Endothelial cell of umbilical vein (primary cell): ENCODE measurements around the gene EDAR. TPM values are rescaled to one million over a fixed set of nuclear protein-coding genes. Genes with fewer than 3 reads are reported as not detected.

Experiments used
- BruUV-seq: library from RNA; stranded (reverse); fragments of 400-500 nt; replicated peaks from 2 replicates; lab custom pipeline; 2021; lab: Mats Ljungman, UMichigan
- CTCF ChIA-PET: fragments of 300-600, 350-600 bp; sonication (Branson Sonifier 250); formaldehyde crosslinking; loops from one replicate; lab custom pipeline; 2021; ENCODE audit warnings: antibody characterized with exemption, inconsistent platforms; lab: Charles Lee
- POLR2A ChIA-PET: fragments of 300-600, 350-600 bp; sonication (Branson Sonifier 250); formaldehyde crosslinking; loops from one replicate; lab custom pipeline; 2021; ENCODE audit warnings: antibody characterized with exemption, inconsistent platforms; lab: Charles Lee
- DNase-seq: peaks from one replicate; pipeline ENCODE4 v3.0.0-alpha.2; 2011; ENCODE audit warnings: low read depth, low spot score
- FAIRE-seq: peaks from 2 replicates; lab custom pipeline; 2011; peaks lifted over from hg19 to GRCh38; lab: Jason Lieb, UNC
- H2AFZ ChIP-seq: 2 replicates; pipeline ENCODE4 v1.6.0; 2012; ENCODE audit warnings: low read depth, low read length, control low read depth, inconsistent platforms
- H3K27ac ChIP-seq: 2 replicates; pipeline ENCODE4 v1.5.1; 2011; ENCODE audit warnings: low read depth, mild to moderate bottlenecking, control low read depth, low read length, moderate library complexity; ENCODE audit not compliant: insufficient read depth
- H3K27me3 ChIP-seq, 2 experiments: 2 replicates each; pipeline versions ENCODE4 v1.6.0 to v1.6.1; 2011; ENCODE audit warnings: low read length in 2 of 2, mixed read lengths in 1 of 2; ENCODE audit not compliant: control insufficient read depth in 2 of 2, insufficient read depth in 2 of 2
- H3K36me3 ChIP-seq, 2 experiments: 2 replicates in 1 of 2; 3 replicates in 1 of 2; pipeline ENCODE4 v1.5.1; 2011; ENCODE audit warnings: low read length in 2 of 2, mild to moderate bottlenecking in 1 of 2, moderate library complexity in 1 of 2; ENCODE audit not compliant: control insufficient read depth in 2 of 2, insufficient read depth in 2 of 2; ENCODE audit errors: extremely low read depth in 1 of 2
- H3K4me1 ChIP-seq: 3 replicates; pipeline ENCODE4 v1.5.1; 2011; ENCODE audit warnings: mild to moderate bottlenecking, low read length; ENCODE audit not compliant: control insufficient read depth, insufficient read depth; ENCODE audit errors: extremely low read depth
- H3K4me2 ChIP-seq: 2 replicates; pipeline ENCODE4 v1.6.1; 2011; ENCODE audit warnings: low read length, control low read depth, mixed read lengths; ENCODE audit not compliant: insufficient read depth
- H3K4me3 ChIP-seq, 3 experiments: fragments of 200-600 bp in 1 of 3; sonication (generic), shearing (Covaris generic) in 1 of 3; replicated peaks in 1 of 3; 2 replicates each; pipeline ENCODE4 v1.5.1; 2011 to 2016; ENCODE audit warnings: control low read depth in 3 of 3, low read length in 3 of 3, mild to moderate bottlenecking in 2 of 3, inconsistent platforms in 1 of 3, low read depth in 1 of 3, moderate library complexity in 1 of 3; ENCODE audit not compliant: insufficient read depth in 1 of 3
- H3K79me2 ChIP-seq: 2 replicates; pipeline ENCODE4 v1.6.0; 2012; ENCODE audit warnings: low read length, inconsistent platforms; ENCODE audit not compliant: control insufficient read depth, insufficient read depth
- H3K9ac ChIP-seq: replicated peaks from 2 replicates; pipeline ENCODE3; 2011; ENCODE audit warnings: low read length, control low read depth; ENCODE audit not compliant: insufficient read depth; ENCODE audit errors: extremely low read depth
- H3K9me1 ChIP-seq: replicated peaks from 3 replicates; pipeline ENCODE4 v1.6.0; 2011; ENCODE audit warnings: mild to moderate bottlenecking, low read length; ENCODE audit not compliant: control insufficient read depth, insufficient read depth; ENCODE audit errors: extremely low read depth
- H3K9me3 ChIP-seq: replicated peaks from 2 replicates; pipeline ENCODE4 v1.5.1; 2012; ENCODE audit warnings: low read length, inconsistent platforms; ENCODE audit not compliant: control insufficient read depth, insufficient read depth
- H4K20me1 ChIP-seq: replicated peaks from 2 replicates; pipeline ENCODE3; 2011; ENCODE audit warnings: mild to moderate bottlenecking, low read length; ENCODE audit not compliant: control insufficient read depth, insufficient read depth; ENCODE audit errors: extremely low read depth
- EZH2 ChIP-seq: IDR thresholded peaks from 2 replicates; pipeline ENCODE4 v1.6.1; 2012; ENCODE audit warnings: borderline replicate concordance, low read depth, mild to moderate bottlenecking, moderate library complexity, low read length, inconsistent platforms; ENCODE audit not compliant: severe bottlenecking
- FOS ChIP-seq: IDR thresholded peaks from 2 replicates; pipeline ENCODE4 v1.6.1; 2011; ENCODE audit warnings: mild to moderate bottlenecking, low read length, moderate library complexity, borderline replicate concordance; ENCODE audit not compliant: insufficient read depth
- GATA2 ChIP-seq: IDR thresholded peaks from 2 replicates; pipeline ENCODE4 v1.7.0; 2011; ENCODE audit warnings: low read depth, mild to moderate bottlenecking, moderate library complexity, mixed read lengths, low read length; ENCODE audit not compliant: insufficient read length, insufficient read depth
- JUN ChIP-seq: IDR thresholded peaks from 2 replicates; pipeline ENCODE4 v1.6.1; 2011; ENCODE audit warnings: borderline replicate concordance, low read depth; ENCODE audit not compliant: insufficient read length, insufficient read depth
- POLR2A ChIP-seq: IDR thresholded peaks from 2 replicates; pipeline ENCODE4 v1.6.1; 2012; ENCODE audit warnings: low read depth, mild to moderate bottlenecking, control low read depth, low read length
- POLR2AphosphoS5 ChIP-seq: IDR thresholded peaks from 2 replicates; pipeline ENCODE4 v1.6.1; 2012; ENCODE audit warnings: low read depth, mild to moderate bottlenecking, control low read depth, low read length, moderate library complexity; ENCODE audit not compliant: insufficient read depth
- dilution Hi-C: fragments of 300-500 bp; cut with MboI; formaldehyde crosslinking; loops from one replicate; pipeline ENCODE4 v1.15.0; 2019; ENCODE audit warnings: low sequenced_read_pairs; ENCODE audit not compliant: extremely low pct_ligation_motif_present
- intact Hi-C: fragments of 100-400 bp; cut with micrococcal nuclease; formaldehyde crosslinking; loops from one replicate; pipeline ENCODE4 v1.10.0; 2022
- polyA plus RNA-seq, 4 experiments: library from polyadenylated mRNA; depleted of rRNA in 3 of 4; stranded (reverse) in 3 of 4; unstranded in 1 of 4; fragments of >200 nt; gene quantifications; 2 replicates each; pipeline versions ENCODE4 v1.2.1 to v1.2.3, GENCODE V29; 2011 to 2012; ENCODE audit warnings: missing spikeins in 1 of 4
- total RNA-seq: library from RNA; stranded (reverse); gene quantifications from 2 replicates; pipeline ENCODE4 v1.2.3, GENCODE V29; 2021
- TF ChIP-seq, protein P1 (sequence below): IDR thresholded peaks from 2 replicates; pipeline ENCODE4 v1.6.1; 2011; ENCODE audit not compliant: insufficient read depth, insufficient read length

EDAR gene
- total and polyA plus RNA-seq, 2 donors (not counting 3 experiments of a cell fraction or from before 2014, with no cell fraction given): not detected

DNA sequence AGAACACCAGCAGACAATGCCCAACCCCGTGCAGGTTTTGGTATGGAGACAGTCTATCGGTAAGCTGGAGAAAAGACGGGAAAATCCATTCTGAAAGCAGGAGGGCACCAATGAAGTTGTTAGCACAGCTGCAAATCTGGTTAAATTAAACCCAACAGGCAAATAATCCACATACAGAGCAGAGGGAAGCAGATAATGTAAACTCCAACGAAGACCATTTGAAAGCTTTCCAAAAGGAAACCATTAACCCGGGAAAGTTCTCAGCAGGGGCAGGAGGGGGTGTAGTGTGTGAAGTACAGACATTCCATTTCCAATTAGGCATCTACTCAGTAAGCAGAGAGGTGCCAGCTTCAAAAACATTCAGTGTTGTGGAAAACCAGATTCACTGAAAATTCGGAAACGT is 10.3 kb downstream of the EDAR start:
- intact Hi-C loops (no loop called here), dilution Hi-C loops (no loop called here)
- ChIA-PET CTCF (interaction anchor here (0.7 to 1.6 kb wide), 6 partner anchors 10 to 531 kb away, joined by 3 to 6 read pairs (median 4); no protein-coding TSS in a partner anchor), POLR2A (no interaction called here)
- Histone ChIP-seq H3K27me3 (peaks cover 15 to 21% of the 10 kb centered on the region in 2 experiments), H2AFZ (no peak overlapping the region), H3K4me2 (no peak overlapping the region), H3K79me2 (no peaks in the 10 kb centered on the region), H4K20me1 (no peaks in the 10 kb centered on the region), H3K9me3 (no peaks in the 10 kb centered on the region), H3K36me3 (no peaks in the 10 kb centered on the region), H3K4me1 (no peaks in the 10 kb centered on the region), H3K4me3 (no peak overlapping the region), H3K9me1 (no peaks in the 10 kb centered on the region), H3K27ac (no peak overlapping the region), H3K9ac (no peak overlapping the region)
- no TSS peak for BruUV-seq
- DNase-seq: peak; percentile 13
- FAIRE-seq: no peak
- TF ChIP-seq GATA2 (no peak), POLR2A (no peak), FOS (no peak)
- TF ChIP-seq, protein P1, sequence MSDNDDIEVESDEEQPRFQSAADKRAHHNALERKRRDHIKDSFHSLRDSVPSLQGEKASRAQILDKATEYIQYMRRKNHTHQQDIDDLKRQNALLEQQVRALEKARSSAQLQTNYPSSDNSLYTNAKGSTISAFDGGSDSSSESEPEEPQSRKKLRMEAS: no peak

DNA sequence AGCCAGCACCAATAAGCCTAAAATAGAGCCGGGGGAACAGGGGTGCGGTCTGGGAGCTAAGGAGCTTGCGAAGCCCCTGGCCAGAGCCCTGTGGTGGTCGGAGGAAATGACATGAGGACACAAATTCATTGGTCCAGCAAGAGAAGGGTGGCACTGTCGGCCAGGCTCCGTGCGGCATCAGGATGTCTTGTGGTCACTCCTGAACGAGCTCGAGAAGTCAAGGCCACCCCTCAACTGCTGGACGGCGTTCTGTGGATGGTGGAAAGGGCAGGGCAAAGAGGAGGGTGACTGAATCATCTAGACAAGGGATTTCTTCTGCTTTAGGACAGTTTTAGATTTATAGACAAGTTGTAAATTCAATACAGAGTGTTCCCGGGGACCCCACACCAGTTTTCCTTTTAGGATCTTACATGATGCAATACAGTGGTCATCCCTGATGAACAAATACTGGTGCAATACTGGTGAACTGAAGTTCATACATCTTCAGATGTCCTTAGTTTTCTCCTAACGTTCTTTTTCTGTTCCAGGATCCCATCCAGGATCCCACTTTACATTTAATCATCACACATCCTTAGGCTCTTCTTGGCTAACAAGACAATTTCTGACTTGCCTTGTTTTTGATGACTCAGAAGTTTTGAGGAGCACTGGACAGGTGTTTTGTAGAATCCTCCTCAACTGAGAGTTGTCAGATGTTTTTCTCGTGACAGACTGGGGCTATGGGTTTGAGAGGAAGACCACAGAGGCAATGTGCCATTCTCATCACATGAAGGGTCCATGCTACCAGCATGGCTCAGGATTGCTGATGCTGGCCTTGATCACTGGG is 13.2 kb downstream of the EDAR start:
- H3K4me1 ChIP-seq: no peaks in the 10 kb centered on the region
- dilution Hi-C loops: no loop called here
- BruUV-seq: no TSS peak
- H3K4me3 ChIP-seq: no peak overlapping the region
- H3K27ac ChIP-seq: no peak overlapping the region
- no peak for TF ChIP-seq GATA2
- no peak for TF ChIP-seq POLR2AphosphoS5
- no peak for TF ChIP-seq FOS
- no peak for TF ChIP-seq JUN
- TF ChIP-seq EZH2: no peak
- H3K4me2 ChIP-seq: no peak overlapping the region
- no peak for FAIRE-seq
- DNase-seq: no peak
- no peaks in the 10 kb centered on the region for H3K9me3 ChIP-seq
- intact Hi-C loops: no loop called here
- H3K9me1 ChIP-seq: no peaks in the 10 kb centered on the region
- peaks cover 15 to 16% of the 10 kb centered on the region in 2 experiments for H3K27me3 ChIP-seq
- H3K9ac ChIP-seq: no peak overlapping the region
- H4K20me1 ChIP-seq: no peaks in the 10 kb centered on the region
- CTCF ChIA-PET: no interaction called here
- H3K36me3 ChIP-seq: no peaks in the 10 kb centered on the region
- no peak overlapping the region for H2AFZ ChIP-seq
- POLR2A ChIA-PET: no interaction called here
- H3K79me2 ChIP-seq: no peaks in the 10 kb centered on the region
